OCI-LY7 (cell line): ENCODE results near the gene SNX13. TPM values are rescaled to one million over a fixed set of nuclear protein-coding genes. Genes with fewer than 3 reads are reported as not detected.

Source experiments
- BruUV-seq: library from RNA; stranded (reverse); fragments of 400-500 nt; replicated peaks from 2 replicates; lab custom pipeline; 2021; lab: Mats Ljungman, UMichigan
- CTCF ChIA-PET: fragments of 300-600 bp; sonication (Branson Sonifier 250); formaldehyde crosslinking; loops from one replicate; lab custom pipeline; 2022; ENCODE audit warnings: antibody characterized with exemption; ENCODE audit not compliant: unreplicated experiment; lab: Charles Lee
- POLR2A ChIA-PET: fragments of 300-600 bp; sonication (Branson Sonifier 250); formaldehyde crosslinking; loops from one replicate; lab custom pipeline; 2022; ENCODE audit warnings: antibody characterized with exemption; lab: Charles Lee
- DNase-seq: peaks from one replicate; pipeline ENCODE4 v3.0.0-alpha.2; 2015; ENCODE audit warnings: low spot score
- H2AFZ ChIP-seq: fragments of 200-600 bp; sonication (generic), shearing (Covaris generic); 2 replicates; pipeline ENCODE4 v1.6.1; 2014; ENCODE audit warnings: mild to moderate bottlenecking, antibody characterized with exemption, low read length, moderate library complexity
- H3K27ac ChIP-seq: fragments of 200-600 bp; sonication (generic); 2 replicates; pipeline ENCODE4 v1.5.1; 2014; ENCODE audit warnings: mixed run types, low read depth, mild to moderate bottlenecking, moderate library complexity, low read length, inconsistent platforms; ENCODE audit not compliant: poor library complexity, severe bottlenecking
- H3K36me3 ChIP-seq: fragments of 200-600 bp; sonication (generic); 2 replicates; pipeline ENCODE4 v1.6.1; 2014; ENCODE audit warnings: mild to moderate bottlenecking, antibody characterized with exemption, low read length, moderate library complexity, mixed read lengths; ENCODE audit not compliant: insufficient read depth
- H3K4me1 ChIP-seq: fragments of 200-600 bp; sonication (generic); 2 replicates; pipeline ENCODE4 v1.5.1; 2014; ENCODE audit warnings: mild to moderate bottlenecking, low read length; ENCODE audit not compliant: insufficient read depth, poor library complexity, severe bottlenecking
- H3K4me2 ChIP-seq: fragments of 200-600 bp; sonication (generic); 2 replicates; pipeline ENCODE4 v1.6.1; 2014; ENCODE audit warnings: mild to moderate bottlenecking, low read length
- H3K4me3 ChIP-seq: fragments of 200-600 bp; sonication (generic); 2 replicates; pipeline ENCODE4 v1.5.1; 2014; ENCODE audit warnings: mild to moderate bottlenecking, low read depth, low read length; ENCODE audit not compliant: poor library complexity, severe bottlenecking
- H3K79me2 ChIP-seq: fragments of 200-600 bp; sonication (generic); 2 replicates; pipeline ENCODE4 v1.6.1; 2016; ENCODE audit warnings: low read depth, mild to moderate bottlenecking, low read length, moderate library complexity, mixed read lengths; ENCODE audit not compliant: insufficient read depth
- H3K9me2 ChIP-seq: fragments of 200-600 bp; sonication (generic); 2 replicates; pipeline ENCODE4 v1.6.1; 2016; ENCODE audit warnings: mild to moderate bottlenecking, low read length, mixed read lengths; ENCODE audit not compliant: insufficient read depth
- H3K9me3 ChIP-seq: fragments of 200-600 bp; sonication (generic); 2 replicates; pipeline ENCODE4 v1.6.1; 2014; ENCODE audit warnings: mild to moderate bottlenecking, mixed run types, low read length, mixed read lengths
- H4K20me1 ChIP-seq: fragments of 200-600 bp; sonication (generic); 2 replicates; pipeline ENCODE4 v1.6.1; 2014; ENCODE audit warnings: mild to moderate bottlenecking, antibody characterized with exemption, low read length, moderate library complexity, mixed read lengths; ENCODE audit not compliant: insufficient read depth
- CTCF ChIP-seq: fragments of 200-600 bp; sonication (generic); conservative IDR thresholded peaks from 2 replicates; pipeline ENCODE4 v1.5.1; 2014; ENCODE audit warnings: mild to moderate bottlenecking, antibody characterized with exemption, low read length, moderate library complexity, mixed read lengths
- EZH2phosphoT487 ChIP-seq: fragments of 200-600 bp; sonication (generic); IDR thresholded peaks from 2 replicates; pipeline ENCODE4 v1.6.1; 2018; ENCODE audit warnings: low read depth, borderline replicate concordance, mild to moderate bottlenecking, mixed run types, antibody characterized with exemption, low read length, moderate library complexity, mixed read lengths
- intact Hi-C: fragments of 100-400 bp; cut with micrococcal nuclease; formaldehyde crosslinking; loops from one replicate; pipeline ENCODE4 v1.10.0; 2022; ENCODE audit not compliant: unreplicated experiment
- total RNA-seq, 2 experiments: library from RNA; depleted of rRNA in 1 of 2; stranded (reverse); fragments of >200 nt in 1 of 2; shearing (Covaris generic) in 1 of 2; gene quantifications; 2 replicates each; pipeline ENCODE4 v1.2.3, GENCODE V29; 2014 to 2022

The SNX13 gene
- total RNA-seq, 2 experiments from 2014 or later, result 20.0 to 32.6 TPM

GRCh38 chr7:17983221-17984062 lies 43.1 kb upstream of the SNX13 start:
- BruUV-seq, result no TSS peak

GRCh38 chr7:17976952-17977351 lies 36.7 kb upstream of the SNX13 start:
- H3K9me3 ChIP-seq, result no peaks in the 10 kb centered on the region
- no TSS peak for BruUV-seq
- no peak overlapping the region for H3K4me3 ChIP-seq
- DNase-seq, result no peak
- TF ChIP-seq CTCF (no peak), EZH2phosphoT487 (no peak)
- CTCF ChIA-PET, result no interaction called here
- no peaks in the 10 kb centered on the region for H3K4me1 ChIP-seq
- no peaks in the 10 kb centered on the region for H3K36me3 ChIP-seq
- no peak overlapping the region for H3K27ac ChIP-seq
- intact Hi-C loops, result no loop called here
- H4K20me1 ChIP-seq, result no peaks in the 10 kb centered on the region
- no peaks in the 10 kb centered on the region for H3K9me2 ChIP-seq
- no peaks in the 10 kb centered on the region for H3K79me2 ChIP-seq
- POLR2A ChIA-PET, result interaction anchor here (1.0 to 1.3 kb wide), 2 partner anchors 39 to 100 kb away, joined by 3 read pairs; no protein-coding TSS in a partner anchor
- H3K4me2 ChIP-seq, result no peak overlapping the region
- no peak overlapping the region for H2AFZ ChIP-seq

More at GRCh38 chr7:17983221-17984062, 43.1 kb upstream of the SNX13 start:
- H2AFZ ChIP-seq, result no peak overlapping the region
- ChIA-PET POLR2A (interaction anchor here (0.7 to 2.2 kb wide), 2 partner anchors 31 to 221 kb away, joined by 3 to 8 read pairs; no protein-coding TSS in a partner anchor), CTCF (no interaction called here)
- no peaks in the 10 kb centered on the region for H3K36me3 ChIP-seq
- no peak for DNase-seq
- no peak overlapping the region for H3K27ac ChIP-seq
- H3K9me3 ChIP-seq, result no peaks in the 10 kb centered on the region
- H3K4me1 ChIP-seq, result no peaks in the 10 kb centered on the region
- no peak overlapping the region for H3K4me3 ChIP-seq
- no peak overlapping the region for H3K4me2 ChIP-seq
- H3K79me2 ChIP-seq, result no peaks in the 10 kb centered on the region
- H4K20me1 ChIP-seq, result no peaks in the 10 kb centered on the region
- intact Hi-C loops, result no loop called here
- TF ChIP-seq CTCF, result no peak
- no peak for TF ChIP-seq EZH2phosphoT487
- H3K9me2 ChIP-seq, result no peaks in the 10 kb centered on the region

- CTCF ChIA-PET, result no interaction called here
- BruUV-seq, result no TSS peak
- POLR2A ChIA-PET, result interaction anchor here (0.7 kb wide), 1 partner anchor 45 kb away, joined by 3 read pairs; no protein-coding TSS in a partner anchor
- intact Hi-C loops, result no loop called here
- H3K79me2 ChIP-seq, result no peaks in the 10 kb centered on the region
- H3K36me3 ChIP-seq, result no peaks in the 10 kb centered on the region
- H3K4me3 ChIP-seq, result no peak overlapping the region
- no peak overlapping the region for H3K4me2 ChIP-seq
- DNase-seq, result no peak
- TF ChIP-seq CTCF, result peak; percentile 29; the same call in 1 of the 2 replicates
- no peak for TF ChIP-seq EZH2phosphoT487
- H3K9me3 ChIP-seq, result no peaks in the 10 kb centered on the region
- no peaks in the 10 kb centered on the region for H3K4me1 ChIP-seq
- H3K9me2 ChIP-seq, result no peaks in the 10 kb centered on the region
- no peak overlapping the region for H2AFZ ChIP-seq
- H4K20me1 ChIP-seq, result no peaks in the 10 kb centered on the region
- H3K27ac ChIP-seq, result no peak overlapping the region
These were observed 31.1 kb upstream of the SNX13 start for GRCh38 chr7:17971411-17971810.
